ENCODE results near the gene VSTM2L.
A peak's percentile ranks its signal among the peaks of the same experiment; 100 is the strongest.
"Not testable (repeated sequence)": the region's sequence is repeated elsewhere in the genome, so short reads cannot be mapped to it uniquely, and the experiment has no call there.

VSTM2L gene

GRCh38 chr20:37947943-37948342 lies 45.0 kb downstream of the VSTM2L start:
- DNase-seq (ENCODE audit: low read depth, low spot score) = no peak
- Histone ChIP-seq H3K9me3 (ENCODE audit: low read depth, low read length) (no peaks in the 10 kb centered on the region), H3K4me3 (no peak overlapping the region), H3K36me3 (ENCODE audit: insufficient read depth, low read length) (no peaks in the 10 kb centered on the region), H3K9ac (ENCODE audit: insufficient read length) (no peak overlapping the region), H3K27ac (no peak overlapping the region)
- TF ChIP-seq POLR2AphosphoS5 (IDR thresholded peaks at IDR 0.05; ENCODE audit: borderline replicate concordance, low read depth, low read length) (no peak), FOXP2 (optimal IDR thresholded peaks at IDR 0.05; ENCODE audit: control extremely low read depth, extremely low read length, insufficient read depth) (no peak), EZH2 (IDR thresholded peaks at IDR 0.05) (no peak)

- DNase-seq (ENCODE audit: low read depth, low spot score) = no peak
- Histone ChIP-seq H3K9me3 (ENCODE audit: low read depth, low read length) (no peaks in the 10 kb centered on the region), H3K9ac (ENCODE audit: insufficient read length) (no peak overlapping the region), H3K36me3 (ENCODE audit: insufficient read depth, low read length) (no peaks in the 10 kb centered on the region), H3K4me3 (no peak overlapping the region), H3K27ac (no peak overlapping the region)
- no peak for TF ChIP-seq POLR2AphosphoS5 (IDR thresholded peaks at IDR 0.05; ENCODE audit: borderline replicate concordance, low read depth, low read length)
- TF ChIP-seq FOXP2 (optimal IDR thresholded peaks at IDR 0.05; ENCODE audit: control extremely low read depth, extremely low read length, insufficient read depth) = no peak
- no peak for TF ChIP-seq EZH2 (IDR thresholded peaks at IDR 0.05)
These were observed 46.0 kb downstream of the VSTM2L start for GRCh38 chr20:37948956-37949355.

GRCh38 chr20:37954190-37954589 lies 51.3 kb downstream of the VSTM2L start:
- H3K27ac ChIP-seq = no peak overlapping the region
- no peak overlapping the region for H3K4me3 ChIP-seq
- no peak overlapping the region for H3K9ac ChIP-seq (ENCODE audit: insufficient read length)
- H3K36me3 ChIP-seq (ENCODE audit: insufficient read depth, low read length) = no peaks in the 10 kb centered on the region
- TF ChIP-seq POLR2AphosphoS5 (IDR thresholded peaks at IDR 0.05; ENCODE audit: borderline replicate concordance, low read depth, low read length) (no peak), EZH2 (IDR thresholded peaks at IDR 0.05) (no peak), FOXP2 (optimal IDR thresholded peaks at IDR 0.05; ENCODE audit: control extremely low read depth, extremely low read length, insufficient read depth) (no peak)
- no peaks in the 10 kb centered on the region for H3K9me3 ChIP-seq (ENCODE audit: low read depth, low read length)
- no peak for DNase-seq (ENCODE audit: low read depth, low spot score)

- no peaks in the 10 kb centered on the region for H3K36me3 ChIP-seq (ENCODE audit: insufficient read depth, low read length)
- TF ChIP-seq EZH2 (IDR thresholded peaks at IDR 0.05) = no peak
- TF ChIP-seq POLR2AphosphoS5 (IDR thresholded peaks at IDR 0.05; ENCODE audit: borderline replicate concordance, low read depth, low read length) = no peak
- no peak for TF ChIP-seq FOXP2 (optimal IDR thresholded peaks at IDR 0.05; ENCODE audit: control extremely low read depth, extremely low read length, insufficient read depth)
- no peak overlapping the region for H3K4me3 ChIP-seq
- H3K27ac ChIP-seq = no peak overlapping the region
- H3K9me3 ChIP-seq (ENCODE audit: low read depth, low read length) = no peaks in the 10 kb centered on the region
- no peak for DNase-seq (ENCODE audit: low read depth, low spot score)
- no peak overlapping the region for H3K9ac ChIP-seq (ENCODE audit: insufficient read length)
These were observed 51.7 kb downstream of the VSTM2L start for GRCh38 chr20:37954626-37955025.

- Histone ChIP-seq H3K9me3 (ENCODE audit: low read depth, low read length) (no peaks in the 10 kb centered on the region), H3K36me3 (ENCODE audit: insufficient read depth, low read length) (no peaks in the 10 kb centered on the region), H3K9ac (ENCODE audit: insufficient read length) (no peak overlapping the region), H3K4me3 (no peak overlapping the region), H3K27ac (no peak overlapping the region)
- DNase-seq (ENCODE audit: low read depth, low spot score) = no peak
- TF ChIP-seq POLR2AphosphoS5 (IDR thresholded peaks at IDR 0.05; ENCODE audit: borderline replicate concordance, low read depth, low read length) (no peak), FOXP2 (optimal IDR thresholded peaks at IDR 0.05; ENCODE audit: control extremely low read depth, extremely low read length, insufficient read depth) (no peak), EZH2 (IDR thresholded peaks at IDR 0.05) (no peak)
These were observed 52.6 kb downstream of the VSTM2L start for GRCh38 chr20:37955511-37955910.

GRCh38 chr20:37956107-37956585 lies 53.2 kb downstream of the VSTM2L start:
- Histone ChIP-seq H3K36me3 (ENCODE audit: insufficient read depth, low read length) (no peaks in the 10 kb centered on the region), H3K4me3 (no peak overlapping the region), H3K9me3 (ENCODE audit: low read depth, low read length) (no peaks in the 10 kb centered on the region), H3K27ac (no peak overlapping the region), H3K9ac (ENCODE audit: insufficient read length) (no peak overlapping the region)
- TF ChIP-seq EZH2 (IDR thresholded peaks at IDR 0.05) (no peak), POLR2AphosphoS5 (IDR thresholded peaks at IDR 0.05; ENCODE audit: borderline replicate concordance, low read depth, low read length) (no peak), FOXP2 (optimal IDR thresholded peaks at IDR 0.05; ENCODE audit: control extremely low read depth, extremely low read length, insufficient read depth) (no peak)
- DNase-seq (ENCODE audit: low read depth, low spot score) = no peak

- DNase-seq (ENCODE audit: low read depth, low spot score) = no peak
- Histone ChIP-seq H3K4me3 (no peak overlapping the region), H3K9me3 (ENCODE audit: low read depth, low read length) (no peaks in the 10 kb centered on the region), H3K27ac (no peak overlapping the region), H3K36me3 (ENCODE audit: insufficient read depth, low read length) (no peaks in the 10 kb centered on the region), H3K9ac (ENCODE audit: insufficient read length) (no peak overlapping the region)
- TF ChIP-seq FOXP2 (optimal IDR thresholded peaks at IDR 0.05; ENCODE audit: control extremely low read depth, extremely low read length, insufficient read depth) (no peak), EZH2 (IDR thresholded peaks at IDR 0.05) (no peak), POLR2AphosphoS5 (IDR thresholded peaks at IDR 0.05; ENCODE audit: borderline replicate concordance, low read depth, low read length) (no peak)
These were observed 56.1 kb downstream of the VSTM2L start for GRCh38 chr20:37958856-37959520.

- peak; percentile 10 for DNase-seq (ENCODE audit: low read depth, low spot score)
- H3K9me3 ChIP-seq (ENCODE audit: low read depth, low read length) = no peaks in the 10 kb centered on the region
- no peak overlapping the region for H3K27ac ChIP-seq
- no peak for TF ChIP-seq POLR2AphosphoS5 (IDR thresholded peaks at IDR 0.05; ENCODE audit: borderline replicate concordance, low read depth, low read length)
- no peak for TF ChIP-seq EZH2 (IDR thresholded peaks at IDR 0.05)
- TF ChIP-seq FOXP2 (optimal IDR thresholded peaks at IDR 0.05; ENCODE audit: control extremely low read depth, extremely low read length, insufficient read depth) = no peak
- no peak overlapping the region for H3K4me3 ChIP-seq
- no peak overlapping the region for H3K9ac ChIP-seq (ENCODE audit: insufficient read length)
- H3K36me3 ChIP-seq (ENCODE audit: insufficient read depth, low read length) = no peaks in the 10 kb centered on the region
These were observed 58.1 kb downstream of the VSTM2L start for GRCh38 chr20:37961066-37961465.

- not testable (repeated sequence) for H3K27ac ChIP-seq; H3K9me3 ChIP-seq (ENCODE audit: low read depth, low read length); DNase-seq (ENCODE audit: low read depth, low spot score); H3K4me3 ChIP-seq; H3K9ac ChIP-seq (ENCODE audit: insufficient read length); H3K36me3 ChIP-seq (ENCODE audit: insufficient read depth, low read length)
These were observed 60.6 kb downstream of the VSTM2L start for GRCh38 chr20:37963483-37963882.

All from SK-N-MC (cell line).